Large intestine (tissue), 3 donors: Measurements from ENCODE around the gene CBS. TPM values are rescaled to one million over a fixed set of nuclear protein-coding genes. Genes with fewer than 3 reads are reported as not detected.
"Not testable (repeated sequence)": the region's sequence is repeated elsewhere in the genome, so short reads cannot be mapped to it uniquely, and the experiment has no call there.

Experiments
- DNase-seq, 2 donors: peaks; one replicate each; pipeline versions ENCODE4 v3.0.0 to v3.0.0-alpha.2; 2013
- H3K27ac ChIP-seq: one replicate; pipeline ENCODE4 v1.5.1; 2013; ENCODE audit warnings: low read length
- H3K27me3 ChIP-seq: 2 replicates; pipeline ENCODE4 v1.6.1; 2013; ENCODE audit warnings: low read length; ENCODE audit not compliant: control insufficient read depth, insufficient read depth
- H3K36me3 ChIP-seq: 2 replicates; pipeline ENCODE4 v1.6.1; 2013; ENCODE audit warnings: low read length; ENCODE audit not compliant: control insufficient read depth, insufficient read depth
- H3K4me1 ChIP-seq: one replicate; pipeline ENCODE4 v1.6.1; 2013; ENCODE audit warnings: low read length; ENCODE audit not compliant: control insufficient read depth, insufficient read depth
- H3K4me3 ChIP-seq: one replicate; pipeline ENCODE4 v1.5.1; 2013; ENCODE audit warnings: low read length
- H3K9me3 ChIP-seq: one replicate; pipeline ENCODE4 v1.6.1; 2013; ENCODE audit warnings: mild to moderate bottlenecking, low read depth, low read length, moderate library complexity; ENCODE audit not compliant: control insufficient read depth
- WGBS: methylation state at CpG from one replicate; pipeline ENCODE4 v1.1.5; 2013; ENCODE audit warnings: low lambda C conversion rate; ENCODE audit not compliant: insufficient coverage; 5-methylcytosine and 5-hydroxymethylcytosine counted together
- polyA plus RNA-seq: library from polyadenylated mRNA; unstranded; fragments of 120-200 nt; gene quantifications from one replicate; pipeline ENCODE4 v1.2.1, GENCODE V29; 2013

CBS gene
- polyA plus RNA-seq, 1 donor, result 8.5 TPM

GRCh38 chr21:43068065-43068464, 7.6 kb downstream of the CBS start:
- not testable (repeated sequence) for H3K9me3 ChIP-seq, H3K27ac ChIP-seq, DNase-seq, H3K36me3 ChIP-seq, H3K4me3 ChIP-seq, H3K4me1 ChIP-seq, H3K27me3 ChIP-seq
- no CpG with 5 or more reads among the region's 12 CpGs for WGBS

- not testable (repeated sequence) for H3K27me3 ChIP-seq, H3K9me3 ChIP-seq, H3K4me3 ChIP-seq, H3K27ac ChIP-seq, H3K4me1 ChIP-seq, H3K36me3 ChIP-seq, DNase-seq
- WGBS, result no CpG with 5 or more reads among the region's 12 CpGs
Measured at GRCh38 chr21:43066690-43067089, 8.9 kb downstream of the CBS start.

GRCh38 chr21:43065991-43066390, 9.6 kb downstream of the CBS start:
- H3K4me3 ChIP-seq, H3K27ac ChIP-seq, H3K36me3 ChIP-seq, DNase-seq, H3K4me1 ChIP-seq, H3K9me3 ChIP-seq, H3K27me3 ChIP-seq: not testable (repeated sequence)
- no CpG with 5 or more reads among the region's 30 CpGs for whole genome bisulfite sequencing

GRCh38 chr21:43064265-43064917, 11.2 kb downstream of the CBS start:
- not testable (repeated sequence) for H3K36me3 ChIP-seq, H3K4me3 ChIP-seq, DNase-seq, H3K27me3 ChIP-seq, H3K4me1 ChIP-seq, H3K9me3 ChIP-seq, H3K27ac ChIP-seq
- no CpG with 5 or more reads among the region's 22 CpGs for WGBS

GRCh38 chr21:43062955-43063664, 12.5 kb downstream of the CBS start:
- not testable (repeated sequence) for H3K36me3 ChIP-seq, H3K27ac ChIP-seq, H3K27me3 ChIP-seq, H3K9me3 ChIP-seq, DNase-seq, H3K4me3 ChIP-seq, H3K4me1 ChIP-seq
- WGBS, result no CpG with 5 or more reads among the region's 28 CpGs

- not testable (repeated sequence) for H3K27me3 ChIP-seq, DNase-seq, H3K4me1 ChIP-seq
Measured at GRCh38 chr21:43053112-43053511, 22.5 kb downstream of the CBS start.

GRCh38 chr21:43045876-43046821, 29.5 kb downstream of the CBS start:
- not testable (repeated sequence) for H3K4me3 ChIP-seq, DNase-seq, H3K9me3 ChIP-seq, H3K27me3 ChIP-seq, H3K27ac ChIP-seq, H3K4me1 ChIP-seq, H3K36me3 ChIP-seq
- WGBS, result no CpG with 5 or more reads among the region's 21 CpGs

More at GRCh38 chr21:43053112-43053511, 22.5 kb downstream of the CBS start:
- H3K36me3 ChIP-seq, H3K27ac ChIP-seq, H3K9me3 ChIP-seq, H3K4me3 ChIP-seq: not testable (repeated sequence)
- no CpG with 5 or more reads among the region's 13 CpGs for WGBS

GRCh38 chr21:43045165-43045875, 30.3 kb downstream of the CBS start:
- not testable (repeated sequence) for H3K27ac ChIP-seq, H3K36me3 ChIP-seq, H3K9me3 ChIP-seq, H3K4me1 ChIP-seq, H3K4me3 ChIP-seq, DNase-seq, H3K27me3 ChIP-seq
- no CpG with 5 or more reads among the region's 17 CpGs for WGBS

GRCh38 chr21:43044547-43044946, 31.1 kb downstream of the CBS start:
- H3K27ac ChIP-seq, H3K4me3 ChIP-seq, H3K4me1 ChIP-seq, H3K36me3 ChIP-seq, H3K9me3 ChIP-seq, H3K27me3 ChIP-seq, DNase-seq: not testable (repeated sequence)
- no CpG with 5 or more reads among the region's 14 CpGs for WGBS

- not testable (repeated sequence) for H3K9me3 ChIP-seq, DNase-seq, H3K4me3 ChIP-seq, H3K27ac ChIP-seq, H3K4me1 ChIP-seq, H3K36me3 ChIP-seq, H3K27me3 ChIP-seq
- WGBS, result no CpG with 5 or more reads among the region's 14 CpGs
Measured at GRCh38 chr21:43043291-43043690, 32.3 kb downstream of the CBS start.
